ENCODE measurements around the gene CRYAA. TPM values are rescaled to one million over a fixed set of nuclear protein-coding genes. Genes with fewer than 3 reads are reported as not detected.

CRYAA gene
- total and polyA plus RNA-seq, 5 donors from 2014 or later: not detected

DNA sequence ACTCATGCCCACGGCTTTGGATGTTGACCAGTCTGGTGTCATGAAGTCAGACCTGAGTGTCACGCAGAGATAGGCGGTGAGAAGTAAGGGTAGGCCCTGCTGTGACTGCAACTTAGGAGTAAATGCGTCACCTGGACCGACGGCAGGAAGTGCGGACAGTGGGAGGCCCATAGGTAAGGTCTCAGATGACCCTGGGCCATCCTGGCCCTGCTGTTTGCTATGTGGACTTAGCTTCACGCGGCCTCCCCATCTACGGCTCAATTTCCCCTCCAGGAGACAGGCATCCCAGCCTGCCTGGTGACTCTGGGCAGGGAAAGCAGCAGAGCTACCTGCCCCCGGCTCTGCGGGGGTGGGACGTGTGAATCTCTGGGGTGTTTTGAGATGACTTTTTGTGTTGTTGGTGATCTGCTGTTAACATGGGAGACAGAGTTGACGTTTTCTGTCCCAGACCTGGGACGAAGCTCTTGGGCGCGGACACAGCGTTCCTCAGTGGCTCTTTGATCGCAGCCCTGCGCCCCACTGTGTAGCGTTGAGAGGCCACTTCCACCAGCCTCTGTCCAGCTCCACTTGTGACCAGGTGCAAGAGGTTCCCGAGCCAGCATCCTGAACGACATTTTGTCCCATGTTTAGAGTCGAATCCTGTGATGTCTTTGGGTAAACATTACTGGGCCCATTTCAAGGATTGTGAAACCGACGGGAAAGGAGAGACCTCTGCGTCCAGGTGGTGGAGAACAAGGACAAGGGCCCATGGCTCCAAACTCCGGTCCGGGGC lies 39.9 kb downstream of the CRYAA start:
- no peaks in the 10 kb centered on the region for H3K36me3 ChIP-seq (ENCODE audit: control insufficient read depth, insufficient read depth, low read length)
- DNase-seq (no peak), ATAC-seq (ENCODE audit: low read depth in 2 of 2) (no peak)
- Mint-ChIP-seq H3K9me3 (peaks cover 0 to 2% (median 0%) of the 10 kb centered on the region in 7 donors), H3K27ac (no peak overlapping the region), H3K27me3 (peaks cover 4% of the 10 kb centered on the region), H3K4me1 (no peaks in the 10 kb centered on the region), H3K36me3 (no peaks in the 10 kb centered on the region), H3K4me3 (no peak overlapping the region)
- no peak overlapping the region for H3K27ac ChIP-seq (ENCODE audit: insufficient read depth, low read length, poor library complexity, severe bottlenecking)
- H3K27me3 ChIP-seq (ENCODE audit: control insufficient read depth, insufficient read depth, low read length): no peaks in the 10 kb centered on the region
- H3K4me3 ChIP-seq (ENCODE audit: low read depth, low read length): no peak overlapping the region
- H3K9me3 ChIP-seq (ENCODE audit: control insufficient read depth in 2 of 2, low read length in 2 of 2): no peaks in the 10 kb centered on the region
- H3K4me1 ChIP-seq (ENCODE audit: control insufficient read depth, insufficient read depth, low read length, poor library complexity, severe bottlenecking): no peaks in the 10 kb centered on the region

GRCh38 chr21:43209575-43210453 lies 41.0 kb downstream of the CRYAA start:
- H3K27ac Mint-ChIP-seq: no peak overlapping the region
- Histone ChIP-seq H3K27ac (ENCODE audit: insufficient read depth, low read length, poor library complexity, severe bottlenecking) (no peak overlapping the region), H3K36me3 (ENCODE audit: control insufficient read depth, insufficient read depth, low read length) (no peaks in the 10 kb centered on the region), H3K4me3 (ENCODE audit: low read depth, low read length) (no peak overlapping the region), H3K4me1 (ENCODE audit: control insufficient read depth, insufficient read depth, low read length, poor library complexity, severe bottlenecking) (no peaks in the 10 kb centered on the region), H3K9me3 (ENCODE audit: control insufficient read depth in 2 of 2, low read length in 2 of 2) (no peaks in the 10 kb centered on the region), H3K27me3 (ENCODE audit: control insufficient read depth, insufficient read depth, low read length) (no peaks in the 10 kb centered on the region)
- no peaks in the 10 kb centered on the region for H3K36me3 Mint-ChIP-seq
- no peak for DNase-seq
- H3K4me1 Mint-ChIP-seq: no peaks in the 10 kb centered on the region
- peaks cover 0 to 2% (median 0%) of the 10 kb centered on the region in 7 donors for H3K9me3 Mint-ChIP-seq
- ATAC-seq (ENCODE audit: low read depth in 2 of 2): no peak
- peaks cover 4% of the 10 kb centered on the region for H3K27me3 Mint-ChIP-seq
- no peak overlapping the region for H3K4me3 Mint-ChIP-seq

DNA sequence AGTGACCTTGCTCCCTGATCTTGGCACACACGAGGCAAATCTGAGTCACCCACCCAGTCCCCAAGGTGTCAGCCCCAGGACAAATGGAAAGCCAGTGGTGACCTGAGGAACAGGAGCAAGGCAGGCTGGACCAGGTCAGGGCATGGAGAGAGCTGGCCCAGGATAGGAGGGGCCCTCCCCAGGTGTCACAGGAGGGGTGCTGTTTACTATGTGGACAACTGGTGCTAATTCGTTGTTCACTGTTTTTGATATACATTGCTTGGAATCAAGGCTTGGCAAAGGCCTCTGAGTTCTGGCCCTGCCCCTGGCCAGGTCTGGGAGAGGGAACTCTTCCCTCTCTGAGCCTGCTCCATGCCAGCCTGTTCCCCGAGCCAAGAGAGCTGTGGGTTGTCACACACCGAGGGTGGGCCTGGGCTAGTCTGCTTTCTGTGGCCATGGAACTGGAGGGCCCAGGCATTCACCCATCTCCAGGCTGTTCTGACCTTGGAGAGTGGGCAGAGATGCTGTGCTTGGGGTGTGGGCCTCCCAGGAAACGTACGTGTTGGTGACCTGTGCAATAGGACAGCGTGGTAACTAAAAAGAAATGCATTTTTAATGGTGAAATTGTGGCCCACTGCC lies 41.8 kb downstream of the CRYAA start:
- H3K36me3 Mint-ChIP-seq: no peaks in the 10 kb centered on the region
- H3K27me3 ChIP-seq (ENCODE audit: control insufficient read depth, insufficient read depth, low read length): no peaks in the 10 kb centered on the region
- DNase-seq: no peak

GRCh38 chr21:43211072-43211759 lies 42.4 kb downstream of the CRYAA start:
- Histone ChIP-seq H3K9me3 (ENCODE audit: control insufficient read depth in 2 of 2, low read length in 2 of 2) (no peaks in the 10 kb centered on the region), H3K36me3 (ENCODE audit: control insufficient read depth, insufficient read depth, low read length) (no peaks in the 10 kb centered on the region), H3K27me3 (ENCODE audit: control insufficient read depth, insufficient read depth, low read length) (no peaks in the 10 kb centered on the region), H3K27ac (ENCODE audit: insufficient read depth, low read length, poor library complexity, severe bottlenecking) (no peak overlapping the region), H3K4me1 (ENCODE audit: control insufficient read depth, insufficient read depth, low read length, poor library complexity, severe bottlenecking) (no peaks in the 10 kb centered on the region), H3K4me3 (ENCODE audit: low read depth, low read length) (no peak overlapping the region)
- no peak overlapping the region for H3K27ac Mint-ChIP-seq
- no peaks in the 10 kb centered on the region for H3K4me1 Mint-ChIP-seq
- DNase-seq (no peak), ATAC-seq (ENCODE audit: low read depth in 2 of 2) (no peak)
- H3K27me3 Mint-ChIP-seq: peaks cover 4% of the 10 kb centered on the region
- H3K9me3 Mint-ChIP-seq: peaks cover 0 to 2% (median 0%) of the 10 kb centered on the region in 7 donors
- no peaks in the 10 kb centered on the region for H3K36me3 Mint-ChIP-seq
- H3K4me3 Mint-ChIP-seq: no peak overlapping the region

More for the DNA sequence above, 41.8 kb downstream of the CRYAA start:
- Histone ChIP-seq H3K27ac (ENCODE audit: insufficient read depth, low read length, poor library complexity, severe bottlenecking) (no peak overlapping the region), H3K4me3 (ENCODE audit: low read depth, low read length) (no peak overlapping the region), H3K36me3 (ENCODE audit: control insufficient read depth, insufficient read depth, low read length) (no peaks in the 10 kb centered on the region), H3K9me3 (ENCODE audit: control insufficient read depth in 2 of 2, low read length in 2 of 2) (no peaks in the 10 kb centered on the region), H3K4me1 (ENCODE audit: control insufficient read depth, insufficient read depth, low read length, poor library complexity, severe bottlenecking) (no peaks in the 10 kb centered on the region)
- Mint-ChIP-seq H3K27ac (no peak overlapping the region), H3K4me1 (no peaks in the 10 kb centered on the region), H3K4me3 (no peak overlapping the region), H3K9me3 (peaks cover 0 to 2% (median 0%) of the 10 kb centered on the region in 7 donors), H3K27me3 (peaks cover 4% of the 10 kb centered on the region)
- ATAC-seq (ENCODE audit: low read depth in 2 of 2): no peak

GRCh38 chr21:43211760-43212115 lies 42.9 kb downstream of the CRYAA start:
- no peaks in the 10 kb centered on the region for H3K27me3 ChIP-seq (ENCODE audit: control insufficient read depth, insufficient read depth, low read length)
- Mint-ChIP-seq H3K9me3 (peaks cover 0 to 2% (median 0%) of the 10 kb centered on the region in 7 donors), H3K4me1 (no peaks in the 10 kb centered on the region), H3K36me3 (no peaks in the 10 kb centered on the region), H3K27me3 (peaks cover 4% of the 10 kb centered on the region), H3K27ac (no peak overlapping the region), H3K4me3 (no peak overlapping the region)
- no peaks in the 10 kb centered on the region for H3K4me1 ChIP-seq (ENCODE audit: control insufficient read depth, insufficient read depth, low read length, poor library complexity, severe bottlenecking)
- no peak overlapping the region for H3K4me3 ChIP-seq (ENCODE audit: low read depth, low read length)
- H3K36me3 ChIP-seq (ENCODE audit: control insufficient read depth, insufficient read depth, low read length): no peaks in the 10 kb centered on the region
- ATAC-seq (ENCODE audit: low read depth in 2 of 2): no peak
- DNase-seq: no peak
- no peak overlapping the region for H3K27ac ChIP-seq (ENCODE audit: insufficient read depth, low read length, poor library complexity, severe bottlenecking)
- H3K9me3 ChIP-seq (ENCODE audit: control insufficient read depth in 2 of 2, low read length in 2 of 2): no peaks in the 10 kb centered on the region

Other genes starting within 250 kb of the CRYAA start
- gene ERVH48-1, start 243.4 kb upstream of the CRYAA start, total RNA-seq: not detected
- under 1 TPM in 2 of 4 donors, not detected in 2; 0.07 to 0.23 TPM for gene ERVH48-1, start 243.4 kb upstream of the CRYAA start, polyA plus RNA-seq
- 21.5 TPM for gene PKNOX1, start 194.4 kb upstream of the CRYAA start, total RNA-seq
- gene PKNOX1, start 194.4 kb upstream of the CRYAA start, polyA plus RNA-seq: 10 to 100 TPM; 13.0 to 22.6 (median 16.8) TPM
- gene CBS, start 93.2 kb upstream of the CRYAA start, total RNA-seq: not detected
- under 1 TPM in 1 of 4 donors, not detected in 3; 0.20 TPM for gene CBS, start 93.2 kb upstream of the CRYAA start, polyA plus RNA-seq
- 106 TPM for gene U2AF1, start 61.4 kb upstream of the CRYAA start, total RNA-seq
- 10 to 100 TPM; 45.8 to 96.4 (median 69.9) TPM for gene U2AF1, start 61.4 kb upstream of the CRYAA start, polyA plus RNA-seq